DOHH2 (cell line): ENCODE results near the gene CST5.

Experiments
- H3F3A ChIP-seq: fragments of 200-600 bp; sonication (generic), shearing (Covaris generic); 2 replicates; pipeline ENCODE4 v1.6.0; 2016; ENCODE audit warnings: antibody characterized with exemption, mild to moderate bottlenecking; ENCODE audit not compliant: control insufficient read depth, insufficient read depth
- H3K27ac ChIP-seq: fragments of 200-600 bp; sonication (generic); 2 replicates; pipeline ENCODE4 v1.5.1; 2014; ENCODE audit warnings: low read depth, mild to moderate bottlenecking, low read length, moderate library complexity
- H3K27me3 ChIP-seq: fragments of 200-600 bp; sonication (generic); 2 replicates; pipeline ENCODE4 v1.6.1; 2014; ENCODE audit warnings: mild to moderate bottlenecking, low read length, mixed read lengths; ENCODE audit not compliant: control insufficient read depth
- H3K36me3 ChIP-seq: fragments of 200-600 bp; sonication (generic); 2 replicates; pipeline ENCODE4 v1.6.1; 2014; ENCODE audit warnings: mild to moderate bottlenecking, low read length, moderate library complexity, mixed read lengths; ENCODE audit not compliant: control insufficient read depth
- H3K4me1 ChIP-seq: fragments of 200-600 bp; sonication (generic); 2 replicates; pipeline ENCODE4 v1.6.1; 2014; ENCODE audit warnings: mild to moderate bottlenecking, low read length, mixed read lengths; ENCODE audit not compliant: control insufficient read depth
- H3K4me2 ChIP-seq: fragments of 200-600 bp; sonication (generic); 2 replicates; pipeline ENCODE4 v1.6.0; 2014; ENCODE audit warnings: mild to moderate bottlenecking, low read length, moderate library complexity
- H3K4me3 ChIP-seq: fragments of 200-600 bp; sonication (generic); 2 replicates; pipeline ENCODE4 v1.5.1; 2014; ENCODE audit warnings: mild to moderate bottlenecking, low read length, mixed read lengths
- H3K79me2 ChIP-seq: fragments of 200-600 bp; sonication (generic); 2 replicates; pipeline ENCODE4 v1.6.1; 2014; ENCODE audit warnings: mild to moderate bottlenecking, low read length, mixed read lengths; ENCODE audit not compliant: control insufficient read depth
- H3K9me2 ChIP-seq: fragments of 200-600 bp; sonication (generic); replicated peaks from 2 replicates; pipeline ENCODE4 v1.6.1; 2014; ENCODE audit warnings: mild to moderate bottlenecking, low read length, mixed read lengths; ENCODE audit not compliant: control insufficient read depth
- H3K9me3 ChIP-seq: fragments of 200-600 bp; sonication (generic); 2 replicates; pipeline ENCODE4 v1.6.1; 2014; ENCODE audit warnings: antibody characterized with exemption, low read length, mixed read lengths; ENCODE audit not compliant: control insufficient read depth, insufficient read depth
- H4K20me1 ChIP-seq: fragments of 200-600 bp; sonication (generic); 2 replicates; pipeline ENCODE4 v1.6.0; 2014; ENCODE audit warnings: low read depth, mild to moderate bottlenecking, antibody characterized with exemption, low read length, moderate library complexity; ENCODE audit not compliant: control insufficient read depth, insufficient read depth
- EZH2phosphoT487 ChIP-seq: fragments of 200-600 bp; sonication (generic); IDR thresholded peaks from 2 replicates; pipeline ENCODE4 v1.6.1; 2017; ENCODE audit warnings: borderline replicate concordance, mild to moderate bottlenecking, antibody characterized with exemption, low read length, moderate library complexity, mixed read lengths
- TF ChIP-seq, protein P1 (sequence below): fragments of 200-600 bp; sonication (generic); IDR thresholded peaks from one replicate; pipeline ENCODE4 v1.5.1; 2014; ENCODE audit warnings: antibody characterized with exemption, mild to moderate bottlenecking, low read depth, low read length; ENCODE audit not compliant: poor library complexity, severe bottlenecking

Gene CST5

DNA sequence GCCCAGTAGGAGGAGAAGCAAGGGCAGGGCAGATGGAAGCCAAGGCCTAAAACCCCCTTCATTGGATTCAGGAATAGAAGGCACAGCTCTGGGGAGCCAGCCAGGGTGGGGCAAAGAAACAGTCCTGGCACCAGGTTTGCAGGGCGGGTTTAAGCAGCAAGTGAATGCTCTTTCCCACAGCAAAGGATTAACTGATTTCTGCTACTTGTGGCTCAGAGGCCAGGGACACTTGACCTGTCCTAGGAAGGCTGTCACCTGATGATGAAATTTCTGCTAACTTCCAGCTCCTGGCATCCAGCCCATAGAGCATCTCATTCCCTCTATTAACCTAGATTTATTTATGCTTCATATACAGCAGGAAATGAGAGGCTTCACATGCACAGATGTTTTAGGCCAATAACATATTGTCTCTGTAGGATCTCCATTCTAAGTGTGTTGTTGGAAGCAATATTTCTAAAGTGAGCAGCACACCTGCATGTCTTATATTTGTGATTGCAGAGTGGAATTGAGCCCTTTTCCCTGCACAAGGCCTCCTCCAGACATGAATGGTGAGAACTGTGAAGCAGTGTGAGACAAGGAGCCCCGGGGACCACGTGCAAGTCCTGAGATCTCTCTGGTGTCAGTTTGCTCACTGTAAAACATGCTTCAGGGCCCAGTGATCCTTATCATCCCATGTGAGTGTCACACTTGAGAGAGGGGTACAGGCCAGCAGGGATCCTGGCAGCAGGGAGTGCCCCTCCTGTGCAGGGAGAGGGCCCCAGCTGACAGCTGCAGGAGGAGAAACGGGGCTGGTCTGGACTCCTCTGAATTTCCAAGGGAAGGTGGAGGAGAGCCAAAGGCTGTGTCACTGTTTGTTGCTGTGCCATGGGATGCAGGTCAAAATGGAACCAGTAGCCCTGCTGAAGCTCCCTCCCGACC lies 41.1 kb upstream of the CST5 start:
- no peaks in the 10 kb centered on the region for H3K9me2 ChIP-seq
- no peaks in the 10 kb centered on the region for H3K79me2 ChIP-seq
- H3F3A ChIP-seq, result no peaks in the 10 kb centered on the region
- H3K4me1 ChIP-seq, result no peaks in the 10 kb centered on the region
- H3K27me3 ChIP-seq, result no peaks in the 10 kb centered on the region
- H3K36me3 ChIP-seq, result no peaks in the 10 kb centered on the region
- no peak overlapping the region for H3K4me3 ChIP-seq
- H4K20me1 ChIP-seq, result no peaks in the 10 kb centered on the region
- H3K4me2 ChIP-seq, result no peak overlapping the region
- TF ChIP-seq, protein P1, sequence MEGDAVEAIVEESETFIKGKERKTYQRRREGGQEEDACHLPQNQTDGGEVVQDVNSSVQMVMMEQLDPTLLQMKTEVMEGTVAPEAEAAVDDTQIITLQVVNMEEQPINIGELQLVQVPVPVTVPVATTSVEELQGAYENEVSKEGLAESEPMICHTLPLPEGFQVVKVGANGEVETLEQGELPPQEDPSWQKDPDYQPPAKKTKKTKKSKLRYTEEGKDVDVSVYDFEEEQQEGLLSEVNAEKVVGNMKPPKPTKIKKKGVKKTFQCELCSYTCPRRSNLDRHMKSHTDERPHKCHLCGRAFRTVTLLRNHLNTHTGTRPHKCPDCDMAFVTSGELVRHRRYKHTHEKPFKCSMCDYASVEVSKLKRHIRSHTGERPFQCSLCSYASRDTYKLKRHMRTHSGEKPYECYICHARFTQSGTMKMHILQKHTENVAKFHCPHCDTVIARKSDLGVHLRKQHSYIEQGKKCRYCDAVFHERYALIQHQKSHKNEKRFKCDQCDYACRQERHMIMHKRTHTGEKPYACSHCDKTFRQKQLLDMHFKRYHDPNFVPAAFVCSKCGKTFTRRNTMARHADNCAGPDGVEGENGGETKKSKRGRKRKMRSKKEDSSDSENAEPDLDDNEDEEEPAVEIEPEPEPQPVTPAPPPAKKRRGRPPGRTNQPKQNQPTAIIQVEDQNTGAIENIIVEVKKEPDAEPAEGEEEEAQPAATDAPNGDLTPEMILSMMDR, result no peak
- TF ChIP-seq EZH2phosphoT487, result no peak
- H3K9me3 ChIP-seq, result no peaks in the 10 kb centered on the region
- no peak overlapping the region for H3K27ac ChIP-seq

DNA sequence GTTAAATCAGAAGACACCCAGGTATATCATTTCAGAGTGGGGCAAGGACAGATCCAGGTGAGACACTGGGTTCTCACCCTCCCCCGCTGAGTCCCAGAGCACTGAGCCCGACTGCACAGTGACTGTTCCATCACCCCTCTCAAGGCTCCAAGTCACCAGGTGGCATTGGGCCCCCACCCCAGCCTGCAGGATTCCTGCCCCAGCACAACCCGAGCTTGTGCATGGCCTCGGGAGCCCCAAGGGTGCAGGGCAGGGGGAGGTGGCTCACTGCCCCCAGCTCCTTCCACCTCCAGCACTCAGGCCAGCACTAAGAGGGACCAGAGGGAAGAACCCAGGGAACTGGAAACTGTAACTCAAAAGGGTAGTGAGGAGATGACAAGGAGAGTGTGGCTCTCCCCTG lies 39.3 kb upstream of the CST5 start:
- Histone ChIP-seq H3F3A (no peaks in the 10 kb centered on the region), H3K9me3 (no peaks in the 10 kb centered on the region), H3K79me2 (no peaks in the 10 kb centered on the region), H3K9me2 (no peaks in the 10 kb centered on the region), H3K4me2 (no peak overlapping the region), H3K36me3 (no peaks in the 10 kb centered on the region), H3K4me3 (no peak overlapping the region), H3K4me1 (no peaks in the 10 kb centered on the region), H3K27ac (no peak overlapping the region), H4K20me1 (no peaks in the 10 kb centered on the region), H3K27me3 (no peaks in the 10 kb centered on the region)
- TF ChIP-seq, protein P1, result no peak
- TF ChIP-seq EZH2phosphoT487, result no peak

- no peaks in the 10 kb centered on the region for H3K9me3 ChIP-seq
- H3K27me3 ChIP-seq, result no peaks in the 10 kb centered on the region
- no peaks in the 10 kb centered on the region for H3K36me3 ChIP-seq
- H3K27ac ChIP-seq, result no peak overlapping the region
- H3K4me2 ChIP-seq, result no peak overlapping the region
- no peaks in the 10 kb centered on the region for H3F3A ChIP-seq
- H3K4me1 ChIP-seq, result no peaks in the 10 kb centered on the region
- H3K79me2 ChIP-seq, result no peaks in the 10 kb centered on the region
- TF ChIP-seq, protein P1, result no peak
- no peak for TF ChIP-seq EZH2phosphoT487
- H3K9me2 ChIP-seq, result no peaks in the 10 kb centered on the region
- H3K4me3 ChIP-seq, result no peak overlapping the region
- H4K20me1 ChIP-seq, result no peaks in the 10 kb centered on the region
These were observed 38.7 kb upstream of the CST5 start for GRCh38 chr20:23918101-23918862.
